IMR-90 (cell line): Measurements from ENCODE around the gene FADS1. TPM values are rescaled to one million over a fixed set of nuclear protein-coding genes. Genes with fewer than 3 reads are reported as not detected.

Experiments used
- ATAC-seq: fragments of 200-7000 bp; cut with Tn5 transposase; 2 replicates; pipeline ENCODE4 v1.9.1; 2020; ENCODE audit warnings: low read depth, mild to moderate bottlenecking, moderate library complexity
- BruUV-seq: library from RNA; stranded (reverse); fragments of 400-500 nt; replicated peaks from 2 replicates; lab custom pipeline; 2021; lab: Mats Ljungman, UMichigan
- CTCF ChIA-PET: fragments of 300-600 bp; formaldehyde crosslinking; extraction: SDS; loops from one replicate; lab custom pipeline; 2021; ENCODE audit warnings: antibody characterized with exemption; lab: Yijun Ruan, JAX
- POLR2A ChIA-PET: fragments of 300-600 bp; sonication (Branson Sonifier 250); formaldehyde crosslinking; loops from one replicate; lab custom pipeline; 2022; ENCODE audit warnings: antibody characterized with exemption; ENCODE audit not compliant: unreplicated experiment; lab: Charles Lee
- DNase-seq: peaks from one replicate; pipeline ENCODE4 v3.0.0; 2013
- H2AFZ ChIP-seq: replicated peaks from 2 replicates; pipeline ENCODE3; 2013; ENCODE audit warnings: low read length, mild to moderate bottlenecking; ENCODE audit not compliant: poor library complexity
- H2AK5ac ChIP-seq: 2 replicates; pipeline ENCODE4 v1.6.1; 2013; ENCODE audit warnings: low read depth, low read length, inconsistent platforms
- H2AK9ac ChIP-seq: replicated peaks from 2 replicates; pipeline ENCODE3; 2013; ENCODE audit warnings: mild to moderate bottlenecking, low read depth, low read length, moderate library complexity; ENCODE audit not compliant: poor library complexity
- H2BK120ac ChIP-seq: 2 replicates; pipeline ENCODE4 v1.6.1; 2013; ENCODE audit warnings: low read depth, low read length, inconsistent platforms
- H2BK15ac ChIP-seq: 3 replicates; pipeline ENCODE4 v1.6.1; 2013; ENCODE audit warnings: low read depth, low read length, inconsistent platforms
- H2BK20ac ChIP-seq: 2 replicates; pipeline ENCODE4 v1.6.1; 2013; ENCODE audit warnings: low read depth, mild to moderate bottlenecking, inconsistent platforms, low read length, moderate library complexity
- H2BK5ac ChIP-seq: 2 replicates; pipeline ENCODE4 v1.6.1; 2013; ENCODE audit warnings: mild to moderate bottlenecking, low read depth, low read length, inconsistent platforms; ENCODE audit not compliant: poor library complexity, severe bottlenecking
- H3K14ac ChIP-seq: replicated peaks from 2 replicates; pipeline ENCODE4 v1.6.1; 2013; ENCODE audit warnings: low read depth, low read length, inconsistent platforms
- H3K18ac ChIP-seq: 2 replicates; pipeline ENCODE4 v1.6.1; 2013; ENCODE audit warnings: low read depth, low read length, control low read depth
- H3K23ac ChIP-seq: 2 replicates; pipeline ENCODE4 v1.6.1; 2013; ENCODE audit warnings: low read depth, low read length, inconsistent platforms
- H3K27ac ChIP-seq: 2 replicates; pipeline ENCODE4 v1.5.1; 2013; ENCODE audit warnings: mild to moderate bottlenecking, control low read depth, low read length; ENCODE audit not compliant: insufficient read depth
- H3K27me3 ChIP-seq: 2 replicates; pipeline ENCODE4 v1.6.1; 2013; ENCODE audit warnings: low read length; ENCODE audit not compliant: control insufficient read depth, insufficient read depth
- H3K36me3 ChIP-seq: 2 replicates; pipeline ENCODE4 v1.6.1; 2013; ENCODE audit warnings: low read length, mixed read lengths; ENCODE audit not compliant: control insufficient read depth, insufficient read depth
- H3K4ac ChIP-seq: 2 replicates; pipeline ENCODE4 v1.6.1; 2013; ENCODE audit warnings: low read depth, low read length, inconsistent platforms
- H3K4me1 ChIP-seq: 2 replicates; pipeline ENCODE4 v1.6.1; 2013; ENCODE audit warnings: low read length, mixed read lengths; ENCODE audit not compliant: control insufficient read depth, insufficient read depth
- H3K4me2 ChIP-seq: 2 replicates; pipeline ENCODE4 v1.6.1; 2013; ENCODE audit warnings: low read depth, mild to moderate bottlenecking, control low read depth, low read length, moderate library complexity
- H3K4me3 ChIP-seq: 2 replicates; pipeline ENCODE4 v1.5.1; 2013; ENCODE audit warnings: low read depth, mild to moderate bottlenecking, control low read depth, low read length, moderate library complexity; ENCODE audit not compliant: insufficient read depth
- H3K56ac ChIP-seq: 2 replicates; pipeline ENCODE4 v1.6.1; 2013; ENCODE audit warnings: low read length, inconsistent platforms; ENCODE audit not compliant: insufficient read depth; ENCODE audit errors: extremely low read depth
- H3K79me1 ChIP-seq, 2 experiments: 2 replicates each; pipeline ENCODE4 v1.6.1; 2013; ENCODE audit warnings: low read length in 2 of 2, inconsistent platforms in 1 of 2, low read depth in 1 of 2
- H3K9ac ChIP-seq: 2 replicates; pipeline ENCODE4 v1.6.1; 2013; ENCODE audit warnings: low read depth, low read length, control low read depth
- H3K9me1 ChIP-seq: 2 replicates; pipeline ENCODE4 v1.6.1; 2013; ENCODE audit warnings: low read length, inconsistent platforms; ENCODE audit not compliant: insufficient read depth
- H3K9me3 ChIP-seq: 2 replicates; pipeline ENCODE4 v1.6.1; 2013; ENCODE audit warnings: low read length; ENCODE audit not compliant: control insufficient read depth, insufficient read depth
- H4K20me1 ChIP-seq: 2 replicates; pipeline ENCODE4 v1.6.1; 2013; ENCODE audit warnings: low read length, inconsistent platforms; ENCODE audit not compliant: insufficient read depth
- H4K5ac ChIP-seq: 2 replicates; pipeline ENCODE4 v1.6.1; 2013; ENCODE audit warnings: mild to moderate bottlenecking, low read depth, low read length, control low read depth
- H4K8ac ChIP-seq, 2 experiments: 2 replicates each; pipeline ENCODE4 v1.6.1; 2013; ENCODE audit warnings: low read depth in 2 of 2, low read length in 2 of 2, control low read depth in 1 of 2, inconsistent platforms in 1 of 2
- H4K91ac ChIP-seq: 2 replicates; pipeline ENCODE4 v1.6.1; 2013; ENCODE audit warnings: low read depth, low read length, inconsistent platforms; ENCODE audit not compliant: insufficient read depth
- BHLHE40 ChIP-seq: fragments of 150-350 bp; IDR thresholded peaks from 2 replicates; pipeline ENCODE4 v1.6.1; 2016; ENCODE audit warnings: mild to moderate bottlenecking, low read depth, low read length
- CEBPB ChIP-seq: IDR thresholded peaks from 2 replicates; pipeline ENCODE4 v1.6.1; 2012; ENCODE audit warnings: low read depth, low read length, improper control_type of control experiment
- ELK1 ChIP-seq: fragments of 150-350 bp; IDR thresholded peaks from 2 replicates; pipeline ENCODE4 v1.6.1; 2016; ENCODE audit warnings: low read depth, mild to moderate bottlenecking, low read length, moderate library complexity, borderline replicate concordance
- FOS ChIP-seq: fragments of 150-350 bp; IDR thresholded peaks from 2 replicates; pipeline ENCODE4 v1.6.1; 2016; ENCODE audit warnings: low read depth, low read length
- MAFK ChIP-seq: IDR thresholded peaks from 2 replicates; pipeline ENCODE4 v1.6.1; 2012; ENCODE audit warnings: low read depth, low read length, improper control_type of control experiment
- MXI1 ChIP-seq: IDR thresholded peaks from 2 replicates; pipeline ENCODE4 v1.6.1; 2012; ENCODE audit warnings: low read depth, mild to moderate bottlenecking, low read length, moderate library complexity, borderline replicate concordance
- NFE2L2 ChIP-seq: fragments of 150-350 bp; IDR thresholded peaks from 2 replicates; pipeline ENCODE4 v1.6.1; 2016; ENCODE audit warnings: low read depth, mild to moderate bottlenecking, low read length
- POLR2A ChIP-seq: IDR thresholded peaks from 2 replicates; pipeline ENCODE4 v1.6.1; 2012; ENCODE audit warnings: mild to moderate bottlenecking, low read depth, low read length
- RAD21 ChIP-seq: IDR thresholded peaks from 2 replicates; pipeline ENCODE4 v1.6.1; 2012; ENCODE audit warnings: low read length, improper control_type of control experiment
- RCOR1 ChIP-seq: IDR thresholded peaks from 2 replicates; pipeline ENCODE4 v1.6.1; 2012; ENCODE audit warnings: mild to moderate bottlenecking, low read length, improper control_type of control experiment; ENCODE audit not compliant: insufficient replicate concordance
- RFX5 ChIP-seq: IDR thresholded peaks from 2 replicates; pipeline ENCODE4 v1.8.0; 2012; ENCODE audit warnings: low read depth, mild to moderate bottlenecking, low read length, moderate library complexity
- SMC3 ChIP-seq: fragments of 150-350 bp; IDR thresholded peaks from 2 replicates; pipeline ENCODE4 v1.6.1; 2016; ENCODE audit warnings: low read depth, mild to moderate bottlenecking, antibody characterized with exemption, low read length, moderate library complexity
- USF2 ChIP-seq: fragments of 150-350 bp; IDR thresholded peaks from 2 replicates; pipeline ENCODE4 v1.6.1; 2017; ENCODE audit warnings: mild to moderate bottlenecking, antibody characterized with exemption, low read length, low read depth
- WGBS, 2 experiments: methylation state at CpG; one replicate each; pipeline versions ENCODE4 v1.1.5 to v1.1.7; 2013; ENCODE audit warnings: missing lambda C conversion rate in 2 of 2; ENCODE audit not compliant: insufficient read length in 1 of 2; ENCODE audit errors: extremely low coverage in 2 of 2; 5-methylcytosine and 5-hydroxymethylcytosine counted together
- dilution Hi-C: fragments of 300-500 bp; cut with HindIII; formaldehyde crosslinking; loops from one replicate; pipeline ENCODE4 v1.14.3; 2018; ENCODE audit warnings: low sequenced_read_pairs; ENCODE audit not compliant: unreplicated experiment
- in situ Hi-C: fragments of 300-500 bp; cut with MboI; formaldehyde crosslinking; loops from 3 replicates; pipeline ENCODE4 v1.14.3; 2019; ENCODE audit warnings: low sequenced_read_pairs, inconsistent platforms, mixed read lengths
- intact Hi-C: fragments of 100-400 bp; cut with micrococcal nuclease; formaldehyde crosslinking; loops from 2 replicates; pipeline ENCODE4 v1.10.0; 2022
- polyA plus RNA-seq, 3 experiments: library from polyadenylated mRNA; depleted of rRNA; stranded (reverse); fragments of >200 nt; gene quantifications; 2 replicates each; pipeline ENCODE4 v1.2.3, GENCODE V29; 2012; ENCODE audit warnings: low replicate concordance in 1 of 3
- total RNA-seq: library from RNA; depleted of rRNA; stranded (reverse); fragments of >200 nt; gene quantifications from 2 replicates; pipeline ENCODE4 v1.2.3, GENCODE V29; 2012

The FADS1 gene
- total and polyA plus RNA-seq, 2 of the 4 experiments (the other 2 are of a cell fraction), result 16.3 to 18.4 TPM

- ChIA-PET POLR2A (no interaction called here), CTCF (no interaction called here)
- no peaks in the 10 kb centered on the region for H3K9me3 ChIP-seq
- H3K9me1 ChIP-seq, result no peaks in the 10 kb centered on the region
- H2AK5ac ChIP-seq, result no peak overlapping the region
- H2BK120ac ChIP-seq, result no peak overlapping the region
- in situ Hi-C loops (loop anchor here (10.0 kb wide), 1 partner anchor 310 kb away; no protein-coding TSS in a partner anchor), intact Hi-C loops (no loop called here), dilution Hi-C loops (no loop called here)
- H2AK9ac ChIP-seq, result no peak overlapping the region
- no peak overlapping the region for H3K23ac ChIP-seq
- H4K8ac ChIP-seq, result no peak overlapping the region
- no peak overlapping the region for H2BK15ac ChIP-seq
- ATAC-seq, result no peak
- H3K4ac ChIP-seq, result no peak overlapping the region
- peaks cover 30 to 65% of the 10 kb centered on the region in 2 experiments for H3K79me1 ChIP-seq
- no peak overlapping the region for H2BK5ac ChIP-seq
- H3K27me3 ChIP-seq, result no peaks in the 10 kb centered on the region
- WGBS, 2 experiments, result 100% methylated on average over 1 of the region's 4 CpGs; no CpG with 5 or more reads in 1 of the 2 experiments
- no peak overlapping the region for H3K4me2 ChIP-seq
- no peak overlapping the region for H3K18ac ChIP-seq
- no peak overlapping the region for H2BK20ac ChIP-seq
- no peak overlapping the region for H3K4me3 ChIP-seq
- DNase-seq, result no peak
- no peak overlapping the region for H3K56ac ChIP-seq
- peaks cover 3% of the 10 kb centered on the region for H3K4me1 ChIP-seq
- no TSS peak for BruUV-seq
- H4K5ac ChIP-seq, result no peak overlapping the region
- H4K20me1 ChIP-seq, result peaks cover 3% of the 10 kb centered on the region
- no peak overlapping the region for H2AFZ ChIP-seq
- no peak overlapping the region for H4K91ac ChIP-seq
- no peak overlapping the region for H3K27ac ChIP-seq
- no peak overlapping the region for H3K9ac ChIP-seq
- no peak overlapping the region for H3K14ac ChIP-seq
- TF ChIP-seq CEBPB (no peak), ELK1 (no peak), RFX5 (no peak), SMC3 (no peak), RCOR1 (no peak), RAD21 (no peak), NFE2L2 (no peak), USF2 (no peak), FOS (no peak), POLR2A (no peak), BHLHE40 (no peak), MAFK (no peak), MXI1 (no peak)
- H3K36me3 ChIP-seq, result peaks cover 18% of the 10 kb centered on the region
These were observed 22.2 kb downstream of the FADS1 start for GRCh38 chr11:61794579-61794978.
